Measurements from ENCODE around the gene SLC22A23. TPM values are rescaled to one million over a fixed set of nuclear protein-coding genes. Genes with fewer than 3 reads are reported as not detected.

The SLC22A23 gene
- total RNA-seq, 1 donor from 2014 or later: 0.95 TPM

GRCh38 chr6:3280866-3281465 is 175.9 kb downstream of the SLC22A23 start:
- ChIA-PET CTCF (interaction anchor here (2.9 to 7.1 kb wide), 2 partner anchors 451 to 697 kb away, joined by 12 to 130 read pairs; no protein-coding TSS in a partner anchor), POLR2A (no interaction called here)
- intact Hi-C loops (cut with micrococcal nuclease): no loop called here
- Mint-ChIP-seq H3K36me3 (ENCODE audit: low read depth) (peaks cover 5% of the 10 kb centered on the region), H3K4me1 (peaks cover 3% of the 10 kb centered on the region), H3K27me3 (no peaks in the 10 kb centered on the region), H3K4me3 (no peak overlapping the region), H3K9me3 (no peaks in the 10 kb centered on the region), H3K27ac (no peak overlapping the region)
- TF ChIP-seq, protein P1, sequence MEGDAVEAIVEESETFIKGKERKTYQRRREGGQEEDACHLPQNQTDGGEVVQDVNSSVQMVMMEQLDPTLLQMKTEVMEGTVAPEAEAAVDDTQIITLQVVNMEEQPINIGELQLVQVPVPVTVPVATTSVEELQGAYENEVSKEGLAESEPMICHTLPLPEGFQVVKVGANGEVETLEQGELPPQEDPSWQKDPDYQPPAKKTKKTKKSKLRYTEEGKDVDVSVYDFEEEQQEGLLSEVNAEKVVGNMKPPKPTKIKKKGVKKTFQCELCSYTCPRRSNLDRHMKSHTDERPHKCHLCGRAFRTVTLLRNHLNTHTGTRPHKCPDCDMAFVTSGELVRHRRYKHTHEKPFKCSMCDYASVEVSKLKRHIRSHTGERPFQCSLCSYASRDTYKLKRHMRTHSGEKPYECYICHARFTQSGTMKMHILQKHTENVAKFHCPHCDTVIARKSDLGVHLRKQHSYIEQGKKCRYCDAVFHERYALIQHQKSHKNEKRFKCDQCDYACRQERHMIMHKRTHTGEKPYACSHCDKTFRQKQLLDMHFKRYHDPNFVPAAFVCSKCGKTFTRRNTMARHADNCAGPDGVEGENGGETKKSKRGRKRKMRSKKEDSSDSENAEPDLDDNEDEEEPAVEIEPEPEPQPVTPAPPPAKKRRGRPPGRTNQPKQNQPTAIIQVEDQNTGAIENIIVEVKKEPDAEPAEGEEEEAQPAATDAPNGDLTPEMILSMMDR (IDR thresholded peaks at IDR 0.05): no peak
- DNase-seq (no peak), ATAC-seq (ENCODE audit: low read depth) (no peak)

DNA sequence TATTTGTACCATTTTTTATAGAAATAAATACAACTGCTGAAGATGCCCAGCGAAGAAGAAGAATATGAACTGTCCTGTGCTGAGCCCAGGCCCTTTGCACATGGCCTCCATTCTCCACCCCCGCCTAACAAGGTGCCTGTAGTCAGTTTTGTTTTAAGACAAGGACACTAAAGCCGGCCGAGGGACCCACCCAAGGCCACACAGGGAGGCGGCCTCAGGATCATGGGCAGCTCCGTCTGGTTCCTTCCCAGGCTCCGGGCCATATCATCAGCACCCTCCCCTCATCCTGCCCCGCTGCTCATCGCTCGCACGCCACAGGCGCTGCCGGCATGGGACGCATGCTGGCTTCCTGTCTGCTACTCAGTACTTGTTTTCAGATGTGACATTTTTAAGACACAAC is 176.8 kb downstream of the SLC22A23 start:
- Mint-ChIP-seq H3K9me3 (no peaks in the 10 kb centered on the region), H3K4me1 (peaks cover 3% of the 10 kb centered on the region), H3K4me3 (no peak overlapping the region), H3K36me3 (ENCODE audit: low read depth) (peaks cover 5% of the 10 kb centered on the region), H3K27ac (no peak overlapping the region), H3K27me3 (no peaks in the 10 kb centered on the region)
- TF ChIP-seq, protein P1 (IDR thresholded peaks at IDR 0.05): no peak
- no peak for DNase-seq
- ChIA-PET CTCF (interaction anchor here (0.8 to 7.1 kb wide), 13 partner anchors 8 to 741 kb away, joined by 3 to 130 read pairs (median 4); a partner anchor contains a TSS), POLR2A (interaction anchor here (1.0 kb wide), 1 partner anchor 452 kb away, joined by 4 read pairs; no protein-coding TSS in a partner anchor)
- no peak for ATAC-seq (ENCODE audit: low read depth)
- intact Hi-C loops (cut with micrococcal nuclease): no loop called here

DNA sequence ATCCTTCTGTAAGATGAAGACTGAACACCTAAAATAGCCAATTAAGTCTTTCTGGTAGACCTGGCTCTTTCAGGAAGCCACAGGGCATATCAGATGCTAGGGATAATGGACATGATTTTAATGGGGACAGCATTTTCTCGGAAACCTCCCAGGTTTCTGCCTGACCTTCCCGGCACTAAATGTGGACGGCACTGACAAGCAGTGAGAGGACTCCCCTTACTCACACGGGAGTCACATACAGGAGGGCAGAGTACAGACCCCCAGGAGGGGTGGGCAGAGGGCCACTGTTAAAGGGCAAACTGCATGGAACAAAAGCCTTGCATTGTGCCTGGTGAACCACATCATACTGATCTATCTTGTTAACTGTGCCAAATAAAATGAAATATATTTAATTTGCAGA is 178.2 kb downstream of the SLC22A23 start:
- TF ChIP-seq, protein P1 (IDR thresholded peaks at IDR 0.05): no peak
- POLR2A ChIA-PET: no interaction called here
- ATAC-seq (ENCODE audit: low read depth): no peak

DNA sequence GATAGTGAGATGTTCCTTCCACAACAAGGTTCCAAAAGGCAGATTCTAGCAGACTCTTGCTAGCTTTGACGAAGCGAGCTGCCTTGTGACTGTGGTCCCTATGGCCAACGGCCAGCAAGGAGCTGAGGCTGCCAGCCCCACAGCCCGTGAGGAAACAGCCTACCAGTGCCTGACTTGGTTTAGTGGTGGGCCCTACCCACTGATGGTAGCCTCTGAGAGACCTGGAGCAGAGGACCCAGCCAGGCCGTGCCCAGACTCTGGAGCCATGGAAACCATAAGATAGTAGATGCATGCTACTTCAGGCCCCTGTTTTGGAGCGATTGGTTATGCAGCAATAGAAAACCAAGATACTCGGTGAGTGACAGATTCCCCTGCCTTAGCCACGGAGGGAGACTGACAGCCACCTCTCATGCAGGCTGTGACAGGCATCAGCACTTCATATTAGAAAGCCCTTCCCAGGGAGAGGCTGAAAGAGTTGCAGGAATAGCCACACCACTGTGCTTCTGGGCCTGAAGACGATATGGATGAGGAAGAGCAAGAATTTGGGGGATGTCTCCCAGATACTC is 178.9 kb downstream of the SLC22A23 start:
- ChIA-PET POLR2A (no interaction called here), CTCF (interaction anchor here (7.1 kb wide), 1 partner anchor 454 kb away, joined by 130 read pairs; no protein-coding TSS in a partner anchor)
- Mint-ChIP-seq H3K27ac (no peak overlapping the region), H3K36me3 (ENCODE audit: low read depth) (peaks cover 10% of the 10 kb centered on the region), H3K9me3 (no peaks in the 10 kb centered on the region), H3K4me3 (no peak overlapping the region), H3K4me1 (peaks cover 3% of the 10 kb centered on the region), H3K27me3 (no peaks in the 10 kb centered on the region)
- intact Hi-C loops (cut with micrococcal nuclease): loop anchor here (2.0 kb wide), 1 partner anchor 731 kb away; no protein-coding TSS in a partner anchor
- ATAC-seq (ENCODE audit: low read depth) (no peak), DNase-seq (no peak)
- TF ChIP-seq, protein P1 (IDR thresholded peaks at IDR 0.05): no peak

More for the DNA sequence above, 178.2 kb downstream of the SLC22A23 start:
- no peak for DNase-seq
- CTCF ChIA-PET: interaction anchor here (7.1 kb wide), 1 partner anchor 454 kb away, joined by 130 read pairs; no protein-coding TSS in a partner anchor
- H3K9me3 Mint-ChIP-seq: no peaks in the 10 kb centered on the region
- H3K4me1 Mint-ChIP-seq: peaks cover 3% of the 10 kb centered on the region
- no peak overlapping the region for H3K27ac Mint-ChIP-seq
- H3K36me3 Mint-ChIP-seq (ENCODE audit: low read depth): peaks cover 7% of the 10 kb centered on the region
- intact Hi-C loops (cut with micrococcal nuclease): loop anchor here (1.0 to 2.0 kb wide), 8 partner anchors 179 to 878 kb away; partner anchors contain the start of gene SLC22A23
- H3K27me3 Mint-ChIP-seq: no peaks in the 10 kb centered on the region
- H3K4me3 Mint-ChIP-seq: no peak overlapping the region

DNA sequence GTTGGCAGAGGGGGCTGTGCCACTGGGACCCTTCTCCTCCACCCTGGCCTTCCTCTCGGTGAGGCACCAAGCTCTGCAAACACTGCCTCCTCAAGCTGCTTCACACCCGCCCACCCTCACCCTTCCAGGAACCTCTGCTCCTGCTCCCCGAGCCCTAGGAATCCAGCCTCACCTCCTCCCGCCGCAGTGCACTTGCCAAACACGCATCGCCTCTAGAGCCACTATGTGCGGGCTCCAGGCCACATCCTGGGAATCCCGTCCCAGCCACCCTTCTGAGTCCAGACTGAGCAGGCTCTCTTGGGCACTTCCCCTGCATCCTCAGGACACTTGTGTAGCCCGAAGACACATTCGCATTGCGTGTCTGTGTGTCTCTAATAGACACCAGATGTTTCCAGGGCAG is 179.6 kb downstream of the SLC22A23 start:
- intact Hi-C loops (cut with micrococcal nuclease): no loop called here
- Mint-ChIP-seq H3K27me3 (no peaks in the 10 kb centered on the region), H3K9me3 (no peaks in the 10 kb centered on the region), H3K4me3 (no peak overlapping the region), H3K36me3 (ENCODE audit: low read depth) (peaks cover 13% of the 10 kb centered on the region), H3K4me1 (peaks cover 3% of the 10 kb centered on the region), H3K27ac (no peak overlapping the region)
- POLR2A ChIA-PET: no interaction called here
- DNase-seq (no peak), ATAC-seq (ENCODE audit: low read depth) (no peak)
- TF ChIP-seq, protein P1 (IDR thresholded peaks at IDR 0.05): no peak
- CTCF ChIA-PET: interaction anchor here (7.1 kb wide), 1 partner anchor 455 kb away, joined by 130 read pairs; no protein-coding TSS in a partner anchor

Measured in activated B cell treated with CpG ODN at 0.5 μM for 24 hours (primary cell).